Testis (tissue), 2 donors: Measurements from ENCODE around the gene TGFBI.

Source experiments
- CTCF ChIP-seq, 3 experiments: fragments of 450-650 bp in 2 of 3; fragments of 200-600 bp in 1 of 3; sonication (generic) in 1 of 3; IDR thresholded peaks; one replicate each; pipeline ENCODE4 v1.5.1; 2016 to 2019; ENCODE audit warnings: antibody characterized with exemption in 3 of 3, mild to moderate bottlenecking in 2 of 3, moderate library complexity in 1 of 3
- POLR2A ChIP-seq: fragments of 450-650 bp; IDR thresholded peaks from one replicate; pipeline ENCODE4 v1.6.1; 2017; ENCODE audit warnings: antibody characterized with exemption, mild to moderate bottlenecking, moderate library complexity

- no peak for TF ChIP-seq CTCF (IDR thresholded peaks at IDR 0.05)
- no peak for TF ChIP-seq POLR2A
Measured at GRCh38 chr5:136055612-136056309, 27.0 kb downstream of the TGFBI start.
